ENCODE measurements around the gene SERPINE3. TPM values are rescaled to one million over a fixed set of nuclear protein-coding genes. Genes with fewer than 3 reads are reported as not detected.

Gene SERPINE3
- total RNA-seq, 1 experiment from 2014 or later: 0.59 TPM

- ChIA-PET CTCF (interaction anchor here (0.7 to 5.8 kb wide), 5 partner anchors 10 to 191 kb away, joined by 3 to 40 read pairs (median 3); no protein-coding TSS in a partner anchor), POLR2A (no interaction called here)
- no peak overlapping the region for H3K4me3 Mint-ChIP-seq
- peaks cover 39% of the 10 kb centered on the region for H3K4me1 Mint-ChIP-seq
- TF ChIP-seq IRF2 (CRISPR knock-in tag; IDR thresholded peaks at IDR 0.05; ENCODE audit: borderline replicate concordance, low read depth) (no peak), TEAD1 (CRISPR knock-in tag; IDR thresholded peaks at IDR 0.05) (peak; percentile 43; the same call in 1 of the 2 replicates)
- peaks cover 3% of the 10 kb centered on the region; the same call in 1 of the 2 replicates for H3K9me3 Mint-ChIP-seq
- ATAC-seq (peak; percentile 83), DNase-seq (ENCODE audit: low spot score) (no peak)
- H3K27ac Mint-ChIP-seq: peak overlapping the region; percentile 61; the same call in 1 of the 2 replicates
- H3K27me3 Mint-ChIP-seq (ENCODE audit: low read depth): peaks cover 10% of the 10 kb centered on the region
- H3K36me3 Mint-ChIP-seq: peaks cover 2% of the 10 kb centered on the region; the same call in 1 of the 2 replicates
Observed at GRCh38 chr13:51311957-51312520, 27.5 kb upstream of the SERPINE3 start.

- H3K27ac Mint-ChIP-seq: no peak overlapping the region
Observed at GRCh38 chr13:51313619-51314018, 25.9 kb upstream of the SERPINE3 start.

GRCh38 chr13:51317262-51317661 lies 22.2 kb upstream of the SERPINE3 start:
- Mint-ChIP-seq H3K36me3 (peaks cover under 1% of the 10 kb centered on the region; the same call in 1 of the 2 replicates), H3K27me3 (ENCODE audit: low read depth) (peaks cover 16% of the 10 kb centered on the region), H3K4me3 (no peak overlapping the region), H3K4me1 (peaks cover 20% of the 10 kb centered on the region), H3K27ac (no peak overlapping the region), H3K9me3 (peaks cover under 1% of the 10 kb centered on the region; the same call in 1 of the 2 replicates)
- no peak for ATAC-seq
- no peak for TF ChIP-seq KAT7 (CRISPR knock-in tag; IDR thresholded peaks at IDR 0.05; ENCODE audit: borderline replicate concordance)
- no peak for TF ChIP-seq E2F1 (CRISPR knock-in tag; IDR thresholded peaks at IDR 0.05)
- no peak for TF ChIP-seq ZNF425 (CRISPR knock-in tag; conservative IDR thresholded peaks at IDR 0.05)
- TF ChIP-seq TP53 (CRISPR knock-in tag; IDR thresholded peaks at IDR 0.05): no peak
- no peak for TF ChIP-seq MAX (CRISPR knock-in tag; IDR thresholded peaks at IDR 0.05)
- no peak for TF ChIP-seq PREB (CRISPR knock-in tag; IDR thresholded peaks at IDR 0.05; ENCODE audit: borderline replicate concordance)
- no peak for TF ChIP-seq ZNF512 (CRISPR knock-in tag; IDR thresholded peaks at IDR 0.05; ENCODE audit: borderline replicate concordance)
- no peak for TF ChIP-seq SP1 (CRISPR knock-in tag; conservative IDR thresholded peaks at IDR 0.05)
- TF ChIP-seq ZNF317 (CRISPR knock-in tag; IDR thresholded peaks at IDR 0.05; ENCODE audit: borderline replicate concordance, low read depth): no peak
- no peak for TF ChIP-seq MYBL2 (CRISPR knock-in tag; IDR thresholded peaks at IDR 0.05)
- no peak for DNase-seq (ENCODE audit: low spot score)
- POLR2A ChIA-PET: interaction anchor here (0.7 kb wide), 1 partner anchor 356 kb away, joined by 4 read pairs; no protein-coding TSS in a partner anchor
- CTCF ChIA-PET: no interaction called here

More at GRCh38 chr13:51313619-51314018, 25.9 kb upstream of the SERPINE3 start:
- TF ChIP-seq ZNF121 (CRISPR knock-in tag; IDR thresholded peaks at IDR 0.05) (no peak), PRRX2 (CRISPR knock-in tag; IDR thresholded peaks at IDR 0.05) (no peak)
- peaks cover 28% of the 10 kb centered on the region for H3K4me1 Mint-ChIP-seq
- ChIA-PET POLR2A (no interaction called here), CTCF (interaction anchor here (5.8 kb wide), 1 partner anchor 27 kb away, joined by 40 read pairs; no protein-coding TSS in a partner anchor)
- no peak overlapping the region for H3K4me3 Mint-ChIP-seq
- peaks cover 3% of the 10 kb centered on the region; the same call in 1 of the 2 replicates for H3K9me3 Mint-ChIP-seq
- no peak for ATAC-seq
- no peak for DNase-seq (ENCODE audit: low spot score)
- peaks cover 10% of the 10 kb centered on the region for H3K27me3 Mint-ChIP-seq (ENCODE audit: low read depth)
- peaks cover 2% of the 10 kb centered on the region; the same call in 1 of the 2 replicates for H3K36me3 Mint-ChIP-seq

Measured in WTC11 (cell line).